HG03095 (cell line): ENCODE data around the gene IFNAR2.

Experiments used
- ATAC-seq: cut with Tn5 transposase; IDR thresholded peaks from one replicate; pipeline ENCODE4 v1.9.1; 2021; ENCODE audit warnings: moderate library complexity; ENCODE audit not compliant: unreplicated experiment

Gene IFNAR2

GRCh38 chr21:33266050-33266788, 36.5 kb downstream of the IFNAR2 start, which contains the start of gene IL10RB:
Gene IL10RB, plus strand, starts transcription at chr21:33266367. Its CDS starts 99 bp downstream, at chr21:33266466.
- peak; percentile 39 for ATAC-seq

- peak; percentile 5 for ATAC-seq
These were observed 37.0 kb downstream of the IFNAR2 start for GRCh38 chr21:33266789-33267135.

GRCh38 chr21:33267250-33267649, 37.5 kb downstream of the IFNAR2 start:
- ATAC-seq: no peak

GRCh38 chr21:33268393-33268736, 38.6 kb downstream of the IFNAR2 start:
- no peak for ATAC-seq

- peak; percentile 60 for ATAC-seq
These were observed 39.2 kb downstream of the IFNAR2 start for GRCh38 chr21:33268737-33269441.

GRCh38 chr21:33270986-33271385, 41.2 kb downstream of the IFNAR2 start:
- no peak for ATAC-seq

GRCh38 chr21:33273044-33273443, 43.3 kb downstream of the IFNAR2 start:
- no peak for ATAC-seq

- ATAC-seq: no peak
These were observed 49.0 kb downstream of the IFNAR2 start for GRCh38 chr21:33278721-33279120.

- ATAC-seq: no peak
These were observed 49.6 kb downstream of the IFNAR2 start for GRCh38 chr21:33279330-33279820.
